Thyroid gland (tissue), 4 donors: ENCODE results near the gene C20orf144. TPM values are rescaled to one million over a fixed set of nuclear protein-coding genes. Genes with fewer than 3 reads are reported as not detected.
A peak's percentile ranks its signal among the peaks of the same experiment; 100 is the strongest.

Experiments
- DNase-seq, 2 donors: peaks; one replicate each; pipeline ENCODE4 v3.0.0-alpha.2; 2019
- H3K27ac ChIP-seq, 3 donors: fragments of 200-600 bp; sonication (generic); 1 replicate in 2 of 3; 2 replicates in 1 of 3; pipeline ENCODE4 v1.5.1; 2016 to 2019; ENCODE audit warnings: mild to moderate bottlenecking in 1 of 3, moderate library complexity in 1 of 3
- H3K27me3 ChIP-seq: fragments of 200-600 bp; sonication (generic); one replicate; pipeline ENCODE4 v1.5.1; 2019
- H3K36me3 ChIP-seq, 2 donors: fragments of 200-600 bp; sonication (generic); one replicate each; pipeline ENCODE4 v1.5.1; 2016 to 2019
- H3K4me1 ChIP-seq, 2 donors: fragments of 200-600 bp; sonication (generic); one replicate each; pipeline ENCODE4 v1.5.1; 2017 to 2019
- H3K4me3 ChIP-seq, 3 donors: fragments of 200-600 bp; sonication (generic); replicated peaks in 1 of 3; 1 replicate in 2 of 3; 2 replicates in 1 of 3; pipeline ENCODE4 v1.5.1; 2016; ENCODE audit warnings: mild to moderate bottlenecking in 1 of 3
- H3K9me3 ChIP-seq: fragments of 200-600 bp; sonication (generic); one replicate; pipeline ENCODE4 v1.5.1; 2017
- POLR2A ChIP-seq, 2 donors: fragments of 450-650 bp; IDR thresholded peaks; one replicate each; pipeline ENCODE4 v1.6.1; 2017; ENCODE audit warnings: antibody characterized with exemption in 2 of 2, mild to moderate bottlenecking in 2 of 2, moderate library complexity in 1 of 2
- WGBS, 2 donors: methylation state at CpG; one replicate each; pipeline ENCODE4 v1.1.5; 2017; 5-methylcytosine and 5-hydroxymethylcytosine counted together
- intact Hi-C: fragments of 100-400 bp; cut with DNase I; formaldehyde crosslinking; loops from one replicate; pipeline ENCODE4 v1.15.1; 2023
- total RNA-seq, 4 donors: library from RNA; depleted of rRNA; stranded (reverse); fragments of >200 nt; gene quantifications; one replicate each; pipeline ENCODE4 v1.2.3, GENCODE V29; 2016
- TF ChIP-seq, protein P1 (sequence below), 6 experiments: fragments of 200-600 bp in 3 of 6; fragments of 450-650 bp in 3 of 6; sonication (generic) in 3 of 6; IDR thresholded peaks; one replicate each; pipeline ENCODE4 v1.5.1; 2016 to 2019; ENCODE audit warnings: antibody characterized with exemption in 6 of 6, mild to moderate bottlenecking in 2 of 6, inconsistent platforms in 1 of 6, moderate library complexity in 1 of 6

Gene C20orf144
- total RNA-seq, 4 donors from 2014 or later: 0.13 TPM; not detected in 3

DNA sequence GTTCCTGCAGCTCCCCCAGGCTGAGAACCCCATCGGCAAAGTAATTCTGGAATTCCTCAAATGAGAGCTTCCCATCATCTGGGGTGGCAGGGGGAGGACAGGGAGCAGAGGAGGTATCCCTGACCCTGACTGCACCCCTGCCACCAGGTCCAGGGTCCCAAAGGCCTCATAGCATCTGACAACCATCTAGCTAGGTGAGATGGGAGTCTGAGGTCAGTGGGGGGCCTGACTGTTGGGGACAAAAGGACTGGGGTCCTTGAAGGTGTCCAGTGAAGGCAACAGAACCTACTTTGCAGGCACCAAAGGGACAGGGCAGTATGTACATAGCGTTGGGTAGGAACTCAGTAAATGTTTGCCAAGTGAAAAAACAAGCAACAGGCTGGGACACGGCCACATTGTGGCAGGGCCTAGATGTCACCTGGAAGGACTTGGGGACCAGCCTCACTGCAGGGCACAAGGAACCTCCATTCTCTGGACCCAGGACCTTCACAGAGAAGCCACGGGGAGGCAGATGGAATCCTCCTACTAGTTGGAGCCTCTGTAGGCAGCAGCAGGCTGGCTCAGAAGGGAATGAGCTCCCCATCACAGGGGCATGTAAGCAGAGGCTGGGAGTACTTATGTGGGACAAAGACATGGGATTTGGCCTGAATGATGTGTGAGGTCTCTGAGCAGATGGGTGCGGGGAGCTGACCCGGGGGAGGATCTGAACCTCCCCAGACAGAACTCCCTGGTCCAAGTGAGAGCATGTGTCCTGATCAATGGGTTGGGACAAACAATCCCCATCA is 8.8 kb downstream of the C20orf144 start:
- Histone ChIP-seq H3K36me3 (no peaks in the 10 kb centered on the region), H3K27me3 (no peaks in the 10 kb centered on the region), H3K27ac (no peak overlapping the region), H3K9me3 (no peaks in the 10 kb centered on the region), H3K4me3 (no peak overlapping the region), H3K4me1 (peaks cover 32 to 57% of the 10 kb centered on the region in 2 donors)
- DNase-seq: no peak
- intact Hi-C loops: loop anchor here (5.0 to 10.0 kb wide), 2 partner anchors 214 to 444 kb away; partner anchors contain the start of gene EIF2S2
- TF ChIP-seq POLR2A (IDR thresholded peaks at IDR 0.05): no peak
- TF ChIP-seq, protein P1, sequence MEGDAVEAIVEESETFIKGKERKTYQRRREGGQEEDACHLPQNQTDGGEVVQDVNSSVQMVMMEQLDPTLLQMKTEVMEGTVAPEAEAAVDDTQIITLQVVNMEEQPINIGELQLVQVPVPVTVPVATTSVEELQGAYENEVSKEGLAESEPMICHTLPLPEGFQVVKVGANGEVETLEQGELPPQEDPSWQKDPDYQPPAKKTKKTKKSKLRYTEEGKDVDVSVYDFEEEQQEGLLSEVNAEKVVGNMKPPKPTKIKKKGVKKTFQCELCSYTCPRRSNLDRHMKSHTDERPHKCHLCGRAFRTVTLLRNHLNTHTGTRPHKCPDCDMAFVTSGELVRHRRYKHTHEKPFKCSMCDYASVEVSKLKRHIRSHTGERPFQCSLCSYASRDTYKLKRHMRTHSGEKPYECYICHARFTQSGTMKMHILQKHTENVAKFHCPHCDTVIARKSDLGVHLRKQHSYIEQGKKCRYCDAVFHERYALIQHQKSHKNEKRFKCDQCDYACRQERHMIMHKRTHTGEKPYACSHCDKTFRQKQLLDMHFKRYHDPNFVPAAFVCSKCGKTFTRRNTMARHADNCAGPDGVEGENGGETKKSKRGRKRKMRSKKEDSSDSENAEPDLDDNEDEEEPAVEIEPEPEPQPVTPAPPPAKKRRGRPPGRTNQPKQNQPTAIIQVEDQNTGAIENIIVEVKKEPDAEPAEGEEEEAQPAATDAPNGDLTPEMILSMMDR (IDR thresholded peaks at IDR 0.05): no peak
- WGBS, 2 donors: 94 to 95% methylated on average over 6 of the region's 6 CpGs

DNA sequence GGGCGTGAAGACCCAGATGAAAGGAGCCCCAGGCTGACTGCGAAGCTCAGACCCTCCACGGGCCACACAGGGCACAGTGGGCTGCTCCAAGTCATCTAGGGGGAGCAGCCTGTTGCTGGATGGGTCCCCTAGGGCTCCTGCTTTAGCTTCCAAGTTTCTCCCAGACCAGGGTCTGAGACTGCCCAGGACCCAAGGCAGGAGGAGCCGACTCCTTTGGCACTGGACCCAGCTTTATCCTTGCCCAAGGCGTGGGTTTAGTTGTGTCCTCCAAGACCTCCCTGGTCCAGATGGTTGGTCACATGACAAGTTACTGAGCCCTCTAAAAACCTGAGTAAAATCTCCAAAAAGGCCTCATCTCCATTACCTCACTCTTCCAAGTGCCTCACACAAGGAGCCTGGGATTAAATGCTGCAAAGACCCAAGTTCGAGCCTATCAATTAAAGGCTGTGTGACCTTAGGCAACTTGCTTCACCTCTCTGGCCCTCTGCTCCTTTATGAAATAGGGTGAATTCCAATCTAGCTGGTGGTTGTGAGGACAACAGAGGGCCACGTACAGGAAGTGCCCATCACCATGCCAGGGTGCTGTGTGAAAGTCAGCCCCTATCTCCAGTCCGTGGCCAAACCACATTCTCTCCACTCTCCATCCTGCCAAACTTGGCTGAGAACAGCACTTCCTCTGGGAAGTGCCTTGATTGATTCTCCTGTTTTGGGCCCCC is 9.6 kb downstream of the C20orf144 start:
- 94 to 96% methylated on average over 6 to 7 of the region's 8 CpGs for WGBS, 2 donors
- no peak overlapping the region for H3K4me3 ChIP-seq
- H3K27ac ChIP-seq: peak overlapping the region in 2 of 3 donors; percentile 81 to 85
- TF ChIP-seq, protein P1 (IDR thresholded peaks at IDR 0.05): no peak
- TF ChIP-seq POLR2A (IDR thresholded peaks at IDR 0.05): no peak
- peaks cover 27 to 51% of the 10 kb centered on the region in 2 donors for H3K4me1 ChIP-seq
- DNase-seq: no peak
- H3K9me3 ChIP-seq: no peaks in the 10 kb centered on the region
- no peaks in the 10 kb centered on the region for H3K36me3 ChIP-seq
- H3K27me3 ChIP-seq: no peaks in the 10 kb centered on the region
- intact Hi-C loops: loop anchor here (5.0 to 10.0 kb wide), 2 partner anchors 214 to 443 kb away; partner anchors contain the start of gene EIF2S2

- no peaks in the 10 kb centered on the region for H3K36me3 ChIP-seq
- intact Hi-C loops: loop anchor here (5.0 to 10.0 kb wide), 2 partner anchors 215 to 442 kb away; partner anchors contain the start of gene EIF2S2
- 65 to 68% methylated on average over 10 to 15 of the region's 17 CpGs for WGBS, 2 donors
- H3K4me3 ChIP-seq: peak overlapping the region in 1 of 3 donors; percentile 24
- H3K9me3 ChIP-seq: no peaks in the 10 kb centered on the region
- peak overlapping the region; percentile 81 to 85 (median 84) for H3K27ac ChIP-seq
- H3K27me3 ChIP-seq: no peaks in the 10 kb centered on the region
- DNase-seq: peak; percentile 40 to 48
- peaks cover 24 to 44% of the 10 kb centered on the region in 2 donors for H3K4me1 ChIP-seq
- no peak for TF ChIP-seq POLR2A (IDR thresholded peaks at IDR 0.05)
- TF ChIP-seq, protein P1 (IDR thresholded peaks at IDR 0.05): no peak
These were observed 10.4 kb downstream of the C20orf144 start for GRCh38 chr20:33672426-33673113.

DNA sequence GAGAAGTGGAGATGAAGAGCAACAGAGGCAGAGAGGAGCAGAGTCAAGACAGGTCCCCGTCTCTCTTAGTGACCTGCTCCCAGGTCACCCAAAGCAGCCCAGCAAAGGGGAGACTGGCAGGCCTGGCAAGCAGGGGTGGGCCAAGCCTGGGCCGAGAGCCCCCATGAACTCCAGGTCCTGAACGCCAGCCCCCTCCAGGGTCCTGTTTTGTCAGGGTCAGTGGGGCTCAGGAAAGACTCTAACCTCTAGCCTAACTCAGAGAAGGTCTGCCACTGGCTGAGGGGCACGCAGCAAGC is 10.9 kb downstream of the C20orf144 start:
- TF ChIP-seq, protein P1 (IDR thresholded peaks at IDR 0.05): no peak
- TF ChIP-seq POLR2A (IDR thresholded peaks at IDR 0.05): no peak
- H3K9me3 ChIP-seq: no peaks in the 10 kb centered on the region
- 61 to 74% methylated on average over 3 to 4 of the region's 4 CpGs for WGBS, 2 donors
- H3K27me3 ChIP-seq: no peaks in the 10 kb centered on the region
- DNase-seq: no peak
- no peaks in the 10 kb centered on the region for H3K36me3 ChIP-seq
- peak overlapping the region; percentile 81 to 85 (median 84) for H3K27ac ChIP-seq
- peak overlapping the region; percentile 24 to 76 (median 51) for H3K4me3 ChIP-seq
- intact Hi-C loops: loop anchor here (5.0 to 10.0 kb wide), 2 partner anchors 216 to 442 kb away; partner anchors contain the start of gene EIF2S2
- peaks cover 20 to 39% of the 10 kb centered on the region in 2 donors for H3K4me1 ChIP-seq
